ENCODE measurements around the gene KLHL3.

Gene KLHL3

GRCh38 chr5:137572042-137572695, 163.7 kb downstream of the KLHL3 start:
- DNase-seq, result no peak

- no peak for DNase-seq
Observed at GRCh38 chr5:137570070-137570469, 165.8 kb downstream of the KLHL3 start.

Measured in NCI-H524 (cell line).